Measurements from ENCODE around the gene PCDHGB7.

DNA sequence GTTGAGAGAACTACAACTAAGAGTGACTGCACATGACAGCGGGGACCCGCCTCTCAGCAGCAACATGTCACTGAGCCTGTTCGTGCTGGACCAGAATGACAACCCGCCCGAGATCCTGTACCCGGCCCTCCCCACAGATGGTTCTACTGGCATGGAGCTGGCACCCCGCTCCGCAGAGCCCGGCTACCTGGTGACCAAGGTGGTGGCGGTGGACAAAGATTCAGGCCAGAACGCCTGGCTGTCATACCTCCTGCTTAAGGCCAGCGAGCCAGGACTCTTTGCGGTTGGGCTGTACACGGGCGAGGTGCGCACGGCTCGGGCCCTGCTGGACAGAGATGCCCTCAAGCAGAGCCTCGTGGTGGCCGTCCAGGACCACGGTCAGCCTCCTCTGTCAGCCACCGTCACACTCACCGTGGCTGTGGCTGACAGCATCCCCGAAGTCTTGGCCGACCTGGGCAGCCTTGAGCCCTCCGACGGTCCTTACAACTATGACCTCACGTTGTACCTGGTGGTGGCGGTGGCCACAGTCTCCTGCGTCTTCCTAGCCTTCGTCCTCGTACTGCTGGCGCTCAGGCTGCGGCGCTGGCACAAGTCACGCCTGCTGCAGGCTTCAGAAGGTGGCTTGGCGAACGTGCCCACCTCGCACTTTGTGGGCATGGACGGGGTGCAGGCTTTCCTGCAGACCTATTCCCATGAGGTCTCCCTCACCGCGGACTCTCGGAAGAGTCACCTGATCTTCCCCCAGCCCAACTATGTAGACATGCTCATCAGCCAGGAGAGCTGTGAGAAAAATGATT lies 32.8 kb upstream of the PCDHGB7 start:
- TF ChIP-seq POLR2A (IDR thresholded peaks at IDR 0.05) (no peak), POLR2AphosphoS5 (IDR thresholded peaks at IDR 0.05) (no peak)
- TF ChIP-seq, protein P1, sequence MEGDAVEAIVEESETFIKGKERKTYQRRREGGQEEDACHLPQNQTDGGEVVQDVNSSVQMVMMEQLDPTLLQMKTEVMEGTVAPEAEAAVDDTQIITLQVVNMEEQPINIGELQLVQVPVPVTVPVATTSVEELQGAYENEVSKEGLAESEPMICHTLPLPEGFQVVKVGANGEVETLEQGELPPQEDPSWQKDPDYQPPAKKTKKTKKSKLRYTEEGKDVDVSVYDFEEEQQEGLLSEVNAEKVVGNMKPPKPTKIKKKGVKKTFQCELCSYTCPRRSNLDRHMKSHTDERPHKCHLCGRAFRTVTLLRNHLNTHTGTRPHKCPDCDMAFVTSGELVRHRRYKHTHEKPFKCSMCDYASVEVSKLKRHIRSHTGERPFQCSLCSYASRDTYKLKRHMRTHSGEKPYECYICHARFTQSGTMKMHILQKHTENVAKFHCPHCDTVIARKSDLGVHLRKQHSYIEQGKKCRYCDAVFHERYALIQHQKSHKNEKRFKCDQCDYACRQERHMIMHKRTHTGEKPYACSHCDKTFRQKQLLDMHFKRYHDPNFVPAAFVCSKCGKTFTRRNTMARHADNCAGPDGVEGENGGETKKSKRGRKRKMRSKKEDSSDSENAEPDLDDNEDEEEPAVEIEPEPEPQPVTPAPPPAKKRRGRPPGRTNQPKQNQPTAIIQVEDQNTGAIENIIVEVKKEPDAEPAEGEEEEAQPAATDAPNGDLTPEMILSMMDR (IDR thresholded peaks at IDR 0.05), result no peak

All from sigmoid colon (tissue), 4 donors.